ENCODE measurements around the gene LRIG1.

LRIG1 gene

DNA sequence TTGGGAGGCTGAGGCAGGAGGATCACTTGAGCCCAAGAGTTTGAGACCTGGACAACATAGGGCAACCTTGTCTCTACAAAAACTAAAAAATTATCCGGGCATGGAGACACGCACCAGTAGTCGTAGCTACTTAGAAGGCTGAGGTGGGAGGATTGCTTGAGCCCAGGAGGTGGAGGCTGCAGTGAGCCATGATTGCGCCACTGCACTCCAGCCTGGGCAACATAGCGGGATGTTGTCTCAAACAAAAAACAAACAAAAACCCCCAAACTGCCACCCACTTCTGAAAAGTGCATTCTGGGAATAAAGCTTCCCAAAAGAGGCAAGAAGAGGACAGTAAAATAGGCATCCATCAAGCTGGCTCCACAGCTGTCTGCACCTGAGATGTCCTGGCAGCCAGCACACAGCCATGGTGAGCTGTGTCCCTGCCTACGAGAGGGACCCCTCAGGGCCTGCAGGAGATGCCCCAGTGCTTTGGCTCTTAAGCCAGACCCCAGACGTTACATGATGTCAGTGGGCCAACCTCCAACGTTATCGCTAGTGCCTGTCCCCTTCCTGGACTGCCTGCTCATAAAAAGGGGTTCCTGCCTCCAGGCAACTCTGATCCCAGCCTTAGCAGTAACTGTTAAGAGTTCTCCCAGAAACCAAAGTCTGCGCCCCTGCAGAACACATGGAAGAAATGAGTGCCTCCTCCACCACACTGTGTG lies 101.1 kb downstream of the LRIG1 start:
- DNase-seq: no peak

- peak; percentile 91 to 98 for DNase-seq
Measured at GRCh38 chr3:66398228-66399025, 102.4 kb downstream of the LRIG1 start.

DNA sequence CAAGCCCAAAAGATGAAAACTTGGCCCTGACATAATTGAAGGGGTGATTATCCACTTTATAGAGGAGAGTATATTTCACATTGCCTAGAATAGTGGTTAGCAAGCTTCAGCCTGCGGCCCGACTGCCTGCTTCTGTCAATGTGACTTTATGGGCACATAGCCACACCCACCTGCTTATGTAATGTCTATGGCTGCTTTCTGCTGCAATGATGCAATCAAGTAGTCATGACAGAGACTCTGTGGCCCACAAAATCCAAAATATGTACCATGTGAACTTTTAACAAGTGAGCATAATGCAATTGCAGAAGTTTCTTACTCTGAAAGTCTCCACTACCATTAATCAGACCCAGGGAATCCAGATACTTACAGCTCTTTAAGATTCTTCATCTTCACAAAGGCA lies 103.1 kb downstream of the LRIG1 start:
- DNase-seq: no peak

DNA sequence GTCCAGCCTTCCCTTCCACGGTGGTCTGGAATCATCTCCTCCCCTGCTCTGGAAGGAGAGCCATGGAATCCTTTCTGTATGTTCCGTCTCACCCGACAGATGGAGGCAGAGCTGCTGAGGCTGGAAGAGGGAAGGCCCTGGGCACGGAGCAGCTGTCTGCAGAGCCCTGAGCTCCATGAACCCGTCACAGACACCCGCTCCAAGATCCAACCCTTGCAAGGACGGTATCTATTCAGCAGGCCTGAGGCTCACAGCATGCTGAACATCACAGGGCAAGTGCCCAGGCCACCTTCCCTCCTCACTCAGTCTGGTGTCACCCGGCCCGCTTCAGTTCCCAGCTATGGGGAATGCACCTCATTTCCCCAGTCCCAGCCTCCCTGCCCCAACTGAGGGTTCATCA lies 103.9 kb downstream of the LRIG1 start:
- peak in 1 of 2 experiments; percentile 19 for DNase-seq

GRCh38 chr3:66396161-66396760 lies 104.6 kb downstream of the LRIG1 start:
- DNase-seq: no peak

GRCh38 chr3:66395635-66396034 lies 105.2 kb downstream of the LRIG1 start:
- DNase-seq: no peak

DNA sequence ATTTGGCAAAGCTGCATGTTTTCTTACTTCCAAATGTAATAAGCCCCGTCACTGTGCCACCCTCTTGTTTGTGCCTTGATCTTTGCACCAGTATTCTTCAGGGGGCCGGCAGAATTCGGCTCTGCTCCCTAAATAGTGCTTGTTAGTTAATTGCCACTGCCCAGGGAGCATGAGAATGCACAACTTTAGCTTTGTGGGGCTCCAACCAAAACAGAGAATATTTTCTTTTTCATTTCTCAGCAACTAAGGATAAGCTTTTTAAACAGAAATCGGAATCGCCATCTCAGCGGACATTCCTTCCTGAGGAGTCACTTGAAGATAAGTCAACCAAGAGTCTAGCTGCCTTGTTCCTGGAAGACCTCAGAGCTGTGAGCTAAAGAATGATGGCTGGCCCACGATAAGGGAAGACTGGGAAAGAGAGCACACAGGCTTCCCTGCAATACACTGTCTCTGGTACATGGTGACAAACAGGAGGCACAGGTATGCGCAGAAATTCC lies 106.0 kb downstream of the LRIG1 start:
- no peak for DNase-seq

GRCh38 chr3:66394019-66394752 lies 106.6 kb downstream of the LRIG1 start:
- DNase-seq: no peak

DNA sequence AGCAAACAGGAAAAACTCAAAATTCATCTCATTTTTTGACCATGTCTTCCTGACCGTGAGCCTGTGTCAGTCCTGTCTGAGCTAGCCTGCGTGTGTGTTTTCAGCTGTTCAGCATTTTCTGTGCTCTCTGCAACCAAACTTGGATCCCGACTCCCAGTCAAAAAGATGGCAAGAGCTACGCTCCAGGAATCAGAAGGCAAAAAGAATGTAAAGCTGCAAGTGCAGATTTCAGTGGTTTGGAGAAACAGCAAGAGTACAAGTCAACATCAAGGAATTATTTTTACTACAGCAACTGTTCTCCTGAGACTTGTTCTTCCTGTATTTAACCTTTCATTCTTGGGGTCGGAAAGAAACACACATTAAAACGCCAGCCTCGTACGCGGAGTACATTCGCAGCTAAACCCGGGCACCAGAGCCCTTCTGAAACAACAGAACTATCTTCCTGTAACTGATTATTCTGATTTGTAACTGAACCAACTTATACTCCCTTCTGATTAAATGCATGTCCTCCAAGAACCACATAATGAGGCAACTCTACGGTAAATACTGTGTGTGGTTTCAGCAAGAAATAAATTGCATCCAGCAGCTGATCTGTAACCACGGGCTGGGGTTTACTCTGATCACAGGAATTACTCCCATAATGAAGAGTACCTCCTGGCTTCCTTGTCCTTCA lies 107.4 kb downstream of the LRIG1 start:
- no peak for DNase-seq

- DNase-seq: peak; percentile 6 to 52
Measured at GRCh38 chr3:66392966-66393332, 107.9 kb downstream of the LRIG1 start.

GRCh38 chr3:66392512-66392911 lies 108.3 kb downstream of the LRIG1 start:
- DNase-seq: peak in 1 of 2 experiments; percentile 38

DNA sequence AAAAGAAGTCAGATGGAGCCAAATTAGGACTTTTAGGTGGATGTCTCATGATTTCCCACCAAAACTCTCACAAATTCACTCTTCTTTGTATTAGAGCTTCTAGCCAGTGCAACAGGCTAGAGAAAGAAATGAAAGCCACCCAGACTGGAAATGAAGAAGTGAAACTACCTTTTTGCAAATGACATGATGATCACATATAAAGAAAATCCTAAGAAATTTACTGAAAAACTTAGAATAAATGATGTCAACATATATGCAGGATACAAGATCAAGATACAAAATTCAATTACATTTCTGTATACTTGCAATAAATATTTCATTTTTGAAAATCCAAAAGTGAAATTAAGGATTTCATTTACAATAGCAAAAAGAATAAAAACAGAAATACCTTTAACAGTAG lies 110.8 kb downstream of the LRIG1 start:
- DNase-seq: no peak

- no peak for DNase-seq
Measured at GRCh38 chr3:66386925-66387650, 113.7 kb downstream of the LRIG1 start.

- DNase-seq: no peak
Measured at GRCh38 chr3:66386011-66386924, 114.6 kb downstream of the LRIG1 start.

DNA sequence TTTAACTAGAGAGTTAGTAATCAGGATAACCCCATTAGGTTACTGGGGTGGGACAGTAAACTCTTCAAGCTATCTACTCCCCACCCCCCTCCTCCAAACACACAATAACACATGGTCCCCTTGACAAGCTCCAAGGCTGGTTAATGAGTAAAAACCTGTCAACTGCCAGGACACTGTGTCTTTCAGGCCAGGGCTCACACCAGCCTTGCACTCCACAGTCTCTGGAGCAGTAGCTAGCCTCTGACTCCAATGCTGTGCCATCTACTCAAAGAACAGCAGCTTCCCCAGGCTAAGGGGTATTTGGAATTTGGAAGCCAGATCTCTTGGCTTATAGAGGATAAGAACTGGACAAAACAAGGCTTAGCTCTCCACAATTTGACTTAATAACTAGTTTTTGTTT lies 115.8 kb downstream of the LRIG1 start:
- DNase-seq: no peak

DNA sequence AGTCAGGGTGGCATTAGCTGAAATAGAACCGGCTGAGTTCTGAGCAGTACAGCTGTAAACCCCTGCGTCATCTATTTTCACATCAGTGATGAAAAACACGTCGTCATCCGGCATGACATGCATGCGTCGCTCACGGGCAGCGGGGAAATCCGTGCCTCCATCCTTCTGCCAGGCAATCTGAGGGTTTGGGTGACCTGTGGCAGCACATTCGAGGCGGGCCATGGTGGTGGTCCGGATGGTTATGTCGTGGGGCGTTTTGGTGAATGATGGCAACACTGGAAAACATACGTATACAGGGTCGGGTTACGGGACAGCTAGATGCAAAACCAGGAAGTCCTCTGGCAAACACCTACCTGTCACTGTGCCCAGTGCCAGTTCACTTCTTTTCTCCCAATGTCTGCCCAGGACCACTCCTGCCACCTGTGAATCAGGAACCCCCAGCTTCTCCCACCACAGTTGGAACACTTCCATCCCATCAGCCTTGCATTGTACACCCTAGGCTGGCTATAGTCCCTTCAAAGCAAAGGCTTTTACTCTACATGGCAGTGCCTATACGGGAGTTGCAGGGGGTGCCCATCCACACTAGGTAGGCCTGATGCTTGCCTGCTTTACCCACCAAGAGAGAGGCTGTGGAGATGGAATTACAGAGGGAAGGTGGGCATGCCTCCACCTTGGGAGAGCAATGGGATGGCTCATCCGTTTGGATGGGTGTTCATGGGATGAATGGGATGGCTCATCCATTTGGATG lies 116.7 kb downstream of the LRIG1 start:
- DNase-seq: no peak

DNA sequence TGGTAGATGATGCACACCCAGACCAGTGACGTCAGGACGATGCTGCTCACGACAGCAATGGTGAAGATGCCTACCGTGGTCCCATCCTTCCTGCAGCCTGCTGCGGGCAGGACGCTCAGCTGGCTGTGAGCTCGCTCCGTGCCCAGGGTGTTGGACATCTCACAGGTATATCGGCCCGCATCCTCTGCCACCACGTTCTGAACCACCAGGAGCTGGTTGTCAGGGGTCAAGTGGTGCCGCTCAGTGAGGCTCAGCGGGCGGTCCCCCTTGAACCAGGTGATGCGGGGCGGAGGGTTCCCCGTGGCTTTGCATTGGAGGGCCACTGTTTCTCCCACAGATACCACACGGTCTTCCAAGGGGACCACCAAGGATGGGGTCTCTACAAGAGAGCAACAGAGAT lies 117.8 kb downstream of the LRIG1 start:
- no peak for DNase-seq

DNA sequence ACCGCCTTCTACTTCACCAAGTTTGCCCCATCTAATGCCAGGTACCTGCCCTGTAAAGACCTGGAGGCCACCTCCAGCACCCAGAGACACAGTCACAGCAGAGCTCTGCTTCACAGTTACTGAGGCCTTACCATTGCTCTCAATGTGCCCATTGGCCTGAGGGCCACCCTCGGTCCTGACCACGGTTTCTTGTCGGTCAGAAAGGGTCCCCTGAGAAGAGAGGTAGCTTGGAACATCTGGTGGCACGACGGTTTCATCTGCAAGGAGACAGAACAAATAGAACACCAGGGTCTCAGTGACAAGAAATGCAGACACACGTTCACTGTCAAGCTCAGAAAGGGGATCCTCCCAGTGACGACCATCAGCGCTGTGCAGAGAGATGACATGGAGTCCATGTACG lies 118.7 kb downstream of the LRIG1 start:
- no peak for DNase-seq

GRCh38 chr3:66381626-66382025 lies 119.2 kb downstream of the LRIG1 start:
- DNase-seq: no peak

Measured in NCI-H524 (cell line).